WTC11 (cell line): ENCODE measurements around the gene SBF1. TPM values are rescaled to one million over a fixed set of nuclear protein-coding genes. Genes with fewer than 3 reads are reported as not detected.

Experiments used
- ATAC-seq: fragments of 200-7000 bp; cut with Tn5 transposase; 2 replicates; pipeline ENCODE4 v1.10.0; 2021; ENCODE audit warnings: mild to moderate bottlenecking, moderate library complexity
- CTCF ChIA-PET: fragments of 300-600 bp; sonication (Branson Sonifier 250); formaldehyde crosslinking; loops from one replicate; lab custom pipeline; 2021; ENCODE audit warnings: antibody characterized with exemption; lab: Charles Lee
- POLR2A ChIA-PET: fragments of 350-600 bp; sonication (Branson Sonifier 250); formaldehyde crosslinking; loops from one replicate; lab custom pipeline; 2021; ENCODE audit warnings: antibody characterized with exemption; lab: Charles Lee
- DNase-seq: peaks from one replicate; pipeline ENCODE4 v3.0.0; 2021; ENCODE audit warnings: low spot score
- H3K27ac Mint-ChIP-seq: 2 replicates; pipeline ENCODE4 v1.8.0; 2021; ENCODE audit warnings: mixed read lengths
- H3K27me3 Mint-ChIP-seq: 2 replicates; pipeline ENCODE4 v1.8.0; 2021; ENCODE audit warnings: low read depth, mild to moderate bottlenecking, moderate library complexity, mixed read lengths
- H3K36me3 Mint-ChIP-seq: 2 replicates; pipeline ENCODE4 v1.8.0; 2021; ENCODE audit warnings: mixed read lengths
- H3K4me1 Mint-ChIP-seq: 2 replicates; pipeline ENCODE4 v1.8.0; 2022; ENCODE audit warnings: mixed read lengths
- H3K4me3 Mint-ChIP-seq: 2 replicates; pipeline ENCODE4 v1.8.0; 2021; ENCODE audit warnings: mild to moderate bottlenecking, moderate library complexity, mixed read lengths
- H3K9me3 Mint-ChIP-seq: 2 replicates; pipeline ENCODE4 v1.8.0; 2021; ENCODE audit warnings: mixed read lengths
- CBFB ChIP-seq: sonication (generic); formaldehyde crosslinking; IDR thresholded peaks from 2 replicates; pipeline ENCODE4 v1.8.1; 2022; ENCODE audit warnings: mild to moderate bottlenecking, low read depth, missing genetic modification reagents
- ELF4 ChIP-seq: sonication (generic); formaldehyde crosslinking; IDR thresholded peaks from 2 replicates; pipeline ENCODE4 v1.8.1; 2022; ENCODE audit warnings: low read depth, mild to moderate bottlenecking, moderate library complexity, missing genetic modification reagents
- EMX1 ChIP-seq: fragments of 250-450 bp; sonication (Bioruptor Pico); IDR thresholded peaks from 2 replicates; pipeline ENCODE4 v1.8.0; 2021; ENCODE audit warnings: mild to moderate bottlenecking
- FOXK1 ChIP-seq: sonication (generic); formaldehyde crosslinking; IDR thresholded peaks from 2 replicates; pipeline ENCODE4 v1.8.0; 2022; ENCODE audit warnings: mild to moderate bottlenecking, moderate library complexity, missing genetic modification reagents
- FOXP1 ChIP-seq: sonication (generic); formaldehyde crosslinking; IDR thresholded peaks from 2 replicates; pipeline ENCODE4 v1.8.0; 2022; ENCODE audit warnings: missing genetic modification reagents, mild to moderate bottlenecking, moderate library complexity, borderline replicate concordance
- HMGA2 ChIP-seq: fragments of 250-450 bp; sonication (Bioruptor Pico); IDR thresholded peaks from 2 replicates; pipeline ENCODE4 v1.4.0; 2021; ENCODE audit warnings: mild to moderate bottlenecking, moderate library complexity
- MXD4 ChIP-seq: fragments of 250-450 bp; sonication (Bioruptor Pico); IDR thresholded peaks from 2 replicates; pipeline ENCODE4 v1.8.0; 2021; ENCODE audit warnings: mild to moderate bottlenecking, moderate library complexity, borderline replicate concordance
- NR2C2 ChIP-seq: sonication (generic); formaldehyde crosslinking; IDR thresholded peaks from 2 replicates; pipeline ENCODE4 v1.8.0; 2022; ENCODE audit warnings: mild to moderate bottlenecking, missing genetic modification reagents
- PRRX2 ChIP-seq: fragments of 250-450 bp; sonication (Bioruptor Pico); IDR thresholded peaks from 2 replicates; pipeline ENCODE4 v1.8.0; 2021; ENCODE audit warnings: mild to moderate bottlenecking
- SMAD4 ChIP-seq: sonication (generic); formaldehyde crosslinking; IDR thresholded peaks from 2 replicates; pipeline ENCODE4 v1.8.0; 2022; ENCODE audit warnings: mild to moderate bottlenecking, missing genetic modification reagents
- TEAD4 ChIP-seq: sonication (generic); formaldehyde crosslinking; IDR thresholded peaks from 2 replicates; pipeline ENCODE4 v1.8.0; 2022; ENCODE audit warnings: mild to moderate bottlenecking, missing genetic modification reagents
- ZNF219 ChIP-seq: sonication (generic); formaldehyde crosslinking; IDR thresholded peaks from 2 replicates; pipeline ENCODE4 v1.8.0; 2023; ENCODE audit warnings: missing genetic modification reagents, mild to moderate bottlenecking, borderline replicate concordance
- ZNF423 ChIP-seq: fragments of 250-450 bp; sonication (Bioruptor Pico); IDR thresholded peaks from 2 replicates; pipeline ENCODE4 v2.1.2; 2022; ENCODE audit warnings: mild to moderate bottlenecking, moderate library complexity
- total RNA-seq: library from RNA; stranded (reverse); gene quantifications from 3 replicates; pipeline ENCODE4 v1.2.3, GENCODE V29; 2021
- TF ChIP-seq, protein P1 (sequence below): sonication (generic); formaldehyde crosslinking; IDR thresholded peaks from 2 replicates; pipeline ENCODE4 v1.8.0; 2022; ENCODE audit warnings: mild to moderate bottlenecking, missing genetic modification reagents
- TF ChIP-seq, protein P2 (sequence below): sonication (generic); formaldehyde crosslinking; IDR thresholded peaks from 2 replicates; pipeline ENCODE4 v1.8.1; 2022; ENCODE audit warnings: missing genetic modification reagents, borderline replicate concordance
- TF ChIP-seq, protein P3 (sequence below): sonication (generic); formaldehyde crosslinking; IDR thresholded peaks from 2 replicates; pipeline ENCODE4 v1.8.1; 2023; ENCODE audit warnings: mild to moderate bottlenecking, missing genetic modification reagents, borderline replicate concordance
- TF ChIP-seq, protein P4 (sequence below): sonication (generic); formaldehyde crosslinking; conservative IDR thresholded peaks from 2 replicates; pipeline ENCODE4 v1.8.1; 2023; ENCODE audit warnings: mild to moderate bottlenecking, low read depth, missing genetic modification reagents, moderate library complexity
- TF ChIP-seq, protein P5 (sequence below): sonication (generic); formaldehyde crosslinking; IDR thresholded peaks from 2 replicates; pipeline ENCODE4 v1.8.0; 2023; ENCODE audit warnings: mild to moderate bottlenecking, missing genetic modification reagents
- TF ChIP-seq, protein P6 (sequence below): sonication (generic); formaldehyde crosslinking; IDR thresholded peaks from 2 replicates; pipeline ENCODE4 v1.8.0; 2022; ENCODE audit warnings: mild to moderate bottlenecking, missing genetic modification reagents
- TF ChIP-seq, protein P7 (sequence below): fragments of 250-450 bp; sonication (Bioruptor Pico); IDR thresholded peaks from 2 replicates; pipeline ENCODE4 v1.9.0; 2021; ENCODE audit warnings: mild to moderate bottlenecking

The SBF1 gene
- total RNA-seq, 1 experiment from 2014 or later = 108 TPM

DNA sequence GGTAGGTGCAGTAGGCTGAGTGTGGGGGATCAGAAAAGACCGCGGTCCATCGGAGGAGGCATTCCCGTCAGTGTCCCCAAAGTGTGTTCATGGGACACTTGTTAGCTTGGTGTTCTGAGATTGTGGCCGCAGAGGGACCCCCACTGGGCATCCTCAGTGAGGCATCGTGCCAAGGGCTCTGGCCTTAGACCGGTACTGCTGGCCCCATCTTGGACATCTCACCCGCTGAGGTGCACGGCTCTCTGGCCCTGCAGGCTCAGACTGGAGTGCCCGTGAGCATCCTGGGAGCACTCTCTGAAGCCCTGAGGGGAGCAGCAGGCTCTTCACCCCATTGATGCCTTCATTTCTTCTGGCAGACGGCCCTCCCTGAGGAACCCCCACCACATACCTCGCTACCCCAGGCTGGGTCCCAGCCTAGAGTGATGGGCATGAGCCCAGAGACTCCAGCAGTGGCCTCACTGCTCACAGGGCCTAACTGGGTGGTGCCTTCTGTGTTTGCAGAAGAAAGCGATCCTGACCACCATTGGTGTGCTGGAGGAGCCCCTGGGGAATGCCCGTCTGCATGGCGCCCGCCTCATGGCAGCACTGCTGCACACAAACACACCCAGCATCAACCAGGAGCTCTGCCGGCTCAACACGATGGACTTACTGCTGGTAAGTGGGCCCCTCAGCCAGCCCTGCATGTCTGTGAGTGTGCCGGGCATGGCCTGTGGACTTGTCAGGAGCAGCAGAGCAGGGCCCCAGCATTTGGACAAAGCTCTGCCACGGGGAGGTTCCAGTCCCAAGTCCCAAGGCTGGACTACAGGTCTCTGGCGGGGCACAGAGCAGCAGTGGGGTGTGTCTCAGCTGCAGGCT lies 51.6 kb downstream of the SBF1 start (continued):
- no peak for TF ChIP-seq ZNF423 (CRISPR knock-in tag)
- no peak for TF ChIP-seq SMAD4 (CRISPR knock-in tag)
- TF ChIP-seq ZNF219 (CRISPR knock-in tag) = no peak
- TF ChIP-seq TEAD4 = no peak
- no peak for TF ChIP-seq HMGA2 (CRISPR knock-in tag)
- no peak for TF ChIP-seq PRRX2 (CRISPR knock-in tag)
- TF ChIP-seq, protein P1, sequence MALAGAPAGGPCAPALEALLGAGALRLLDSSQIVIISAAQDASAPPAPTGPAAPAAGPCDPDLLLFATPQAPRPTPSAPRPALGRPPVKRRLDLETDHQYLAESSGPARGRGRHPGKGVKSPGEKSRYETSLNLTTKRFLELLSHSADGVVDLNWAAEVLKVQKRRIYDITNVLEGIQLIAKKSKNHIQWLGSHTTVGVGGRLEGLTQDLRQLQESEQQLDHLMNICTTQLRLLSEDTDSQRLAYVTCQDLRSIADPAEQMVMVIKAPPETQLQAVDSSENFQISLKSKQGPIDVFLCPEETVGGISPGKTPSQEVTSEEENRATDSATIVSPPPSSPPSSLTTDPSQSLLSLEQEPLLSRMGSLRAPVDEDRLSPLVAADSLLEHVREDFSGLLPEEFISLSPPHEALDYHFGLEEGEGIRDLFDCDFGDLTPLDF (CRISPR knock-in tag) = no peak
- TF ChIP-seq, all 79 proteins: peak for 0

DNA sequence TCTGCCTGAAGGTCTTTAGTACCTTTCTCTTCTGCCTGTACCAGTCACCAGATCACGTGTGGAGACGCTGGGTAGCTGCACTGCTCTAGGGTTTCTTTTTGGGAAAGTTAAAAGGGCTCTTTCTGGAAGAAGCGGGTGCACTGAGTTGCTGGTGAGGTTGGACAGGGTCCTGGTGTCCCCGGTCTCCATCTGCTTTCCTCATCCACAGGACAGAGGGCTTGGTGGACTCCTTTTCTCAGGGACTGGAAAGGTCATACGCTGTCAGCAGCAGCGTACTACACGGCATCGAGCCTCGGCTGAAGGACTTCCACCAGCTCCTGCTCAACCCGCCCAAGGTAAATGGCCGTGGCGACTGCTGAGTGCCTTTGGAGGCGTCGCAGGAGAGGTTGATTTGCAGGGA lies 52.8 kb downstream of the SBF1 start:
- Mint-ChIP-seq H3K4me1 (no peaks in the 10 kb centered on the region), H3K27ac (no peak overlapping the region), H3K36me3 (peaks cover 52% of the 10 kb centered on the region), H3K4me3 (no peak overlapping the region), H3K27me3 (no peaks in the 10 kb centered on the region), H3K9me3 (no peaks in the 10 kb centered on the region)
- DNase-seq (no peak), ATAC-seq (no peak)
- ChIA-PET CTCF (no interaction called here), POLR2A (no interaction called here)
- TF ChIP-seq EMX1 (no peak), MXD4 (CRISPR knock-in tag) (no peak), FOXP1 (CRISPR knock-in tag) (no peak), ZNF423 (CRISPR knock-in tag) (no peak), CBFB (CRISPR knock-in tag) (no peak), NR2C2 (no peak), FOXK1 (CRISPR knock-in tag) (no peak), ELF4 (no peak), SMAD4 (CRISPR knock-in tag) (no peak)
- TF ChIP-seq, protein P2, sequence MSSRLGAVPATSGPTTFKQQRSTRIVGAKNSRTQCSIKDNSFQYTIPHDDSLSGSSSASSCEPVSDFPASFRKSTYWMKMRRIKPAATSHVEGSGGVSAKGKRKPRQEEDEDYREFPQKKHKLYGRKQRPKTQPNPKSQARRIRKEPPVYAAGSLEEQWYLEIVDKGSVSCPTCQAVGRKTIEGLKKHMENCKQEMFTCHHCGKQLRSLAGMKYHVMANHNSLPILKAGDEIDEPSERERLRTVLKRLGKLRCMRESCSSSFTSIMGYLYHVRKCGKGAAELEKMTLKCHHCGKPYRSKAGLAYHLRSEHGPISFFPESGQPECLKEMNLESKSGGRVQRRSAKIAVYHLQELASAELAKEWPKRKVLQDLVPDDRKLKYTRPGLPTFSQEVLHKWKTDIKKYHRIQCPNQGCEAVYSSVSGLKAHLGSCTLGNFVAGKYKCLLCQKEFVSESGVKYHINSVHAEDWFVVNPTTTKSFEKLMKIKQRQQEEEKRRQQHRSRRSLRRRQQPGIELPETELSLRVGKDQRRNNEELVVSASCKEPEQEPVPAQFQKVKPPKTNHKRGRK (CRISPR knock-in tag) = no peak
- TF ChIP-seq, protein P3, sequence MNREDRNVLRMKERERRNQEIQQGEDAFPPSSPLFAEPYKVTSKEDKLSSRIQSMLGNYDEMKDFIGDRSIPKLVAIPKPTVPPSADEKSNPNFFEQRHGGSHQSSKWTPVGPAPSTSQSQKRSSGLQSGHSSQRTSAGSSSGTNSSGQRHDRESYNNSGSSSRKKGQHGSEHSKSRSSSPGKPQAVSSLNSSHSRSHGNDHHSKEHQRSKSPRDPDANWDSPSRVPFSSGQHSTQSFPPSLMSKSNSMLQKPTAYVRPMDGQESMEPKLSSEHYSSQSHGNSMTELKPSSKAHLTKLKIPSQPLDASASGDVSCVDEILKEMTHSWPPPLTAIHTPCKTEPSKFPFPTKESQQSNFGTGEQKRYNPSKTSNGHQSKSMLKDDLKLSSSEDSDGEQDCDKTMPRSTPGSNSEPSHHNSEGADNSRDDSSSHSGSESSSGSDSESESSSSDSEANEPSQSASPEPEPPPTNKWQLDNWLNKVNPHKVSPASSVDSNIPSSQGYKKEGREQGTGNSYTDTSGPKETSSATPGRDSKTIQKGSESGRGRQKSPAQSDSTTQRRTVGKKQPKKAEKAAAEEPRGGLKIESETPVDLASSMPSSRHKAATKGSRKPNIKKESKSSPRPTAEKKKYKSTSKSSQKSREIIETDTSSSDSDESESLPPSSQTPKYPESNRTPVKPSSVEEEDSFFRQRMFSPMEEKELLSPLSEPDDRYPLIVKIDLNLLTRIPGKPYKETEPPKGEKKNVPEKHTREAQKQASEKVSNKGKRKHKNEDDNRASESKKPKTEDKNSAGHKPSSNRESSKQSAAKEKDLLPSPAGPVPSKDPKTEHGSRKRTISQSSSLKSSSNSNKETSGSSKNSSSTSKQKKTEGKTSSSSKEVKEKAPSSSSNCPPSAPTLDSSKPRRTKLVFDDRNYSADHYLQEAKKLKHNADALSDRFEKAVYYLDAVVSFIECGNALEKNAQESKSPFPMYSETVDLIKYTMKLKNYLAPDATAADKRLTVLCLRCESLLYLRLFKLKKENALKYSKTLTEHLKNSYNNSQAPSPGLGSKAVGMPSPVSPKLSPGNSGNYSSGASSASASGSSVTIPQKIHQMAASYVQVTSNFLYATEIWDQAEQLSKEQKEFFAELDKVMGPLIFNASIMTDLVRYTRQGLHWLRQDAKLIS = no peak
- TF ChIP-seq, protein P1 (CRISPR knock-in tag) = no peak
- TF ChIP-seq, protein P4, sequence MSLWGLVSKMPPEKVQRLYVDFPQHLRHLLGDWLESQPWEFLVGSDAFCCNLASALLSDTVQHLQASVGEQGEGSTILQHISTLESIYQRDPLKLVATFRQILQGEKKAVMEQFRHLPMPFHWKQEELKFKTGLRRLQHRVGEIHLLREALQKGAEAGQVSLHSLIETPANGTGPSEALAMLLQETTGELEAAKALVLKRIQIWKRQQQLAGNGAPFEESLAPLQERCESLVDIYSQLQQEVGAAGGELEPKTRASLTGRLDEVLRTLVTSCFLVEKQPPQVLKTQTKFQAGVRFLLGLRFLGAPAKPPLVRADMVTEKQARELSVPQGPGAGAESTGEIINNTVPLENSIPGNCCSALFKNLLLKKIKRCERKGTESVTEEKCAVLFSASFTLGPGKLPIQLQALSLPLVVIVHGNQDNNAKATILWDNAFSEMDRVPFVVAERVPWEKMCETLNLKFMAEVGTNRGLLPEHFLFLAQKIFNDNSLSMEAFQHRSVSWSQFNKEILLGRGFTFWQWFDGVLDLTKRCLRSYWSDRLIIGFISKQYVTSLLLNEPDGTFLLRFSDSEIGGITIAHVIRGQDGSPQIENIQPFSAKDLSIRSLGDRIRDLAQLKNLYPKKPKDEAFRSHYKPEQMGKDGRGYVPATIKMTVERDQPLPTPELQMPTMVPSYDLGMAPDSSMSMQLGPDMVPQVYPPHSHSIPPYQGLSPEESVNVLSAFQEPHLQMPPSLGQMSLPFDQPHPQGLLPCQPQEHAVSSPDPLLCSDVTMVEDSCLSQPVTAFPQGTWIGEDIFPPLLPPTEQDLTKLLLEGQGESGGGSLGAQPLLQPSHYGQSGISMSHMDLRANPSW = no peak
- TF ChIP-seq, protein P5, sequence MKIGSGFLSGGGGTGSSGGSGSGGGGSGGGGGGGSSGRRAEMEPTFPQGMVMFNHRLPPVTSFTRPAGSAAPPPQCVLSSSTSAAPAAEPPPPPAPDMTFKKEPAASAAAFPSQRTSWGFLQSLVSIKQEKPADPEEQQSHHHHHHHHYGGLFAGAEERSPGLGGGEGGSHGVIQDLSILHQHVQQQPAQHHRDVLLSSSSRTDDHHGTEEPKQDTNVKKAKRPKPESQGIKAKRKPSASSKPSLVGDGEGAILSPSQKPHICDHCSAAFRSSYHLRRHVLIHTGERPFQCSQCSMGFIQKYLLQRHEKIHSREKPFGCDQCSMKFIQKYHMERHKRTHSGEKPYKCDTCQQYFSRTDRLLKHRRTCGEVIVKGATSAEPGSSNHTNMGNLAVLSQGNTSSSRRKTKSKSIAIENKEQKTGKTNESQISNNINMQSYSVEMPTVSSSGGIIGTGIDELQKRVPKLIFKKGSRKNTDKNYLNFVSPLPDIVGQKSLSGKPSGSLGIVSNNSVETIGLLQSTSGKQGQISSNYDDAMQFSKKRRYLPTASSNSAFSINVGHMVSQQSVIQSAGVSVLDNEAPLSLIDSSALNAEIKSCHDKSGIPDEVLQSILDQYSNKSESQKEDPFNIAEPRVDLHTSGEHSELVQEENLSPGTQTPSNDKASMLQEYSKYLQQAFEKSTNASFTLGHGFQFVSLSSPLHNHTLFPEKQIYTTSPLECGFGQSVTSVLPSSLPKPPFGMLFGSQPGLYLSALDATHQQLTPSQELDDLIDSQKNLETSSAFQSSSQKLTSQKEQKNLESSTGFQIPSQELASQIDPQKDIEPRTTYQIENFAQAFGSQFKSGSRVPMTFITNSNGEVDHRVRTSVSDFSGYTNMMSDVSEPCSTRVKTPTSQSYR (CRISPR knock-in tag) = no peak
- TF ChIP-seq, protein P6, sequence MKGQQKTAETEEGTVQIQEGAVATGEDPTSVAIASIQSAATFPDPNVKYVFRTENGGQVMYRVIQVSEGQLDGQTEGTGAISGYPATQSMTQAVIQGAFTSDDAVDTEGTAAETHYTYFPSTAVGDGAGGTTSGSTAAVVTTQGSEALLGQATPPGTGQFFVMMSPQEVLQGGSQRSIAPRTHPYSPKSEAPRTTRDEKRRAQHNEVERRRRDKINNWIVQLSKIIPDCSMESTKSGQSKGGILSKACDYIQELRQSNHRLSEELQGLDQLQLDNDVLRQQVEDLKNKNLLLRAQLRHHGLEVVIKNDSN (CRISPR knock-in tag) = no peak
- TF ChIP-seq, protein P7, sequence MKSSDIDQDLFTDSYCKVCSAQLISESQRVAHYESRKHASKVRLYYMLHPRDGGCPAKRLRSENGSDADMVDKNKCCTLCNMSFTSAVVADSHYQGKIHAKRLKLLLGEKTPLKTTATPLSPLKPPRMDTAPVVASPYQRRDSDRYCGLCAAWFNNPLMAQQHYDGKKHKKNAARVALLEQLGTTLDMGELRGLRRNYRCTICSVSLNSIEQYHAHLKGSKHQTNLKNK = no peak
